Forelimb muscle (tissue), 1 donor: Measurements from ENCODE around the gene ITGA3. TPM values are rescaled to one million over a fixed set of nuclear protein-coding genes. Genes with fewer than 3 reads are reported as not detected.

Experiments
- DNase-seq: peaks from one replicate; pipeline ENCODE4 v3.0.0-alpha.2; 2013; ENCODE audit warnings: low read depth
- polyA plus RNA-seq: library from polyadenylated mRNA; unstranded; fragments of 120-200 nt; gene quantifications from one replicate; pipeline ENCODE4 v1.2.1, GENCODE V29; 2013; ENCODE audit not compliant: insufficient read length

The ITGA3 gene
- polyA plus RNA-seq, 1 donor = 29.0 TPM

GRCh38 chr17:50070908-50071680 lies 15.2 kb downstream of the ITGA3 start:
- no peak for DNase-seq

GRCh38 chr17:50071692-50072091 lies 15.8 kb downstream of the ITGA3 start:
- DNase-seq = no peak

GRCh38 chr17:50072130-50072529 lies 16.2 kb downstream of the ITGA3 start:
- no peak for DNase-seq

- no peak for DNase-seq
These were observed 17.0 kb downstream of the ITGA3 start for GRCh38 chr17:50072925-50073324.

- no peak for DNase-seq
These were observed 18.3 kb downstream of the ITGA3 start for GRCh38 chr17:50074227-50074626.

- no peak for DNase-seq
These were observed 19.6 kb downstream of the ITGA3 start for GRCh38 chr17:50075446-50076032.

- no peak for DNase-seq
These were observed 20.3 kb downstream of the ITGA3 start for GRCh38 chr17:50076221-50076590.

GRCh38 chr17:50076591-50077235 lies 20.8 kb downstream of the ITGA3 start:
- no peak for DNase-seq

- DNase-seq = no peak
These were observed 22.5 kb downstream of the ITGA3 start for GRCh38 chr17:50078430-50078829.

GRCh38 chr17:50079334-50080095 lies 23.6 kb downstream of the ITGA3 start:
- DNase-seq = no peak

- no peak for DNase-seq
These were observed 24.2 kb downstream of the ITGA3 start for GRCh38 chr17:50080096-50080480.

- no peak for DNase-seq
These were observed 24.9 kb downstream of the ITGA3 start for GRCh38 chr17:50080827-50081226.

- DNase-seq = no peak
These were observed 25.8 kb downstream of the ITGA3 start for GRCh38 chr17:50081757-50082156.

GRCh38 chr17:50087246-50087911 lies 31.5 kb downstream of the ITGA3 start:
- DNase-seq = no peak

- DNase-seq = no peak
These were observed 32.0 kb downstream of the ITGA3 start for GRCh38 chr17:50087912-50088405.

- DNase-seq = no peak
These were observed 33.3 kb downstream of the ITGA3 start for GRCh38 chr17:50088952-50089825.

- no peak for DNase-seq
These were observed 34.2 kb downstream of the ITGA3 start for GRCh38 chr17:50090071-50090470.

GRCh38 chr17:50090971-50091917 lies 35.3 kb downstream of the ITGA3 start:
- DNase-seq = no peak

- no peak for DNase-seq
These were observed 36.0 kb downstream of the ITGA3 start for GRCh38 chr17:50091918-50092285.
